WTC11 (cell line): ENCODE results near the gene SNAP25. TPM values are rescaled to one million over a fixed set of nuclear protein-coding genes. Genes with fewer than 3 reads are reported as not detected.

ENCODE experiments used
- ATAC-seq: fragments of 200-7000 bp; cut with Tn5 transposase; 2 replicates; pipeline ENCODE4 v1.10.0; 2021; ENCODE audit warnings: mild to moderate bottlenecking, moderate library complexity
- CTCF ChIA-PET: fragments of 300-600 bp; sonication (Branson Sonifier 250); formaldehyde crosslinking; loops from one replicate; lab custom pipeline; 2021; ENCODE audit warnings: antibody characterized with exemption; lab: Charles Lee
- POLR2A ChIA-PET: fragments of 350-600 bp; sonication (Branson Sonifier 250); formaldehyde crosslinking; loops from one replicate; lab custom pipeline; 2021; ENCODE audit warnings: antibody characterized with exemption; lab: Charles Lee
- DNase-seq: peaks from one replicate; pipeline ENCODE4 v3.0.0; 2021; ENCODE audit warnings: low spot score
- H3K27ac Mint-ChIP-seq: 2 replicates; pipeline ENCODE4 v1.8.0; 2021; ENCODE audit warnings: mixed read lengths
- H3K27me3 Mint-ChIP-seq: 2 replicates; pipeline ENCODE4 v1.8.0; 2021; ENCODE audit warnings: low read depth, mild to moderate bottlenecking, moderate library complexity, mixed read lengths
- H3K36me3 Mint-ChIP-seq: 2 replicates; pipeline ENCODE4 v1.8.0; 2021; ENCODE audit warnings: mixed read lengths
- H3K4me1 Mint-ChIP-seq: 2 replicates; pipeline ENCODE4 v1.8.0; 2022; ENCODE audit warnings: mixed read lengths
- H3K4me3 Mint-ChIP-seq: 2 replicates; pipeline ENCODE4 v1.8.0; 2021; ENCODE audit warnings: mild to moderate bottlenecking, moderate library complexity, mixed read lengths
- H3K9me3 Mint-ChIP-seq: 2 replicates; pipeline ENCODE4 v1.8.0; 2021; ENCODE audit warnings: mixed read lengths
- CREB1 ChIP-seq: sonication (generic); formaldehyde crosslinking; IDR thresholded peaks from 2 replicates; pipeline ENCODE4 v1.8.0; 2023; ENCODE audit warnings: mild to moderate bottlenecking, missing genetic modification reagents
- CTCF ChIP-seq: fragments of 200-600 bp; IDR thresholded peaks from 2 replicates; pipeline ENCODE4 v1.8.0; 2022; ENCODE audit warnings: antibody characterized with exemption
- ESRRA ChIP-seq: sonication (generic); formaldehyde crosslinking; IDR thresholded peaks from 2 replicates; pipeline ENCODE4 v1.8.1; 2022; ENCODE audit warnings: mild to moderate bottlenecking, missing genetic modification reagents, borderline replicate concordance
- FOXK1 ChIP-seq: sonication (generic); formaldehyde crosslinking; IDR thresholded peaks from 2 replicates; pipeline ENCODE4 v1.8.0; 2022; ENCODE audit warnings: mild to moderate bottlenecking, moderate library complexity, missing genetic modification reagents
- MYBL2 ChIP-seq: sonication (generic); formaldehyde crosslinking; IDR thresholded peaks from 2 replicates; pipeline ENCODE4 v1.8.1; 2023; ENCODE audit warnings: mild to moderate bottlenecking, moderate library complexity, missing genetic modification reagents
- NR1H2 ChIP-seq: sonication (generic); formaldehyde crosslinking; IDR thresholded peaks from 2 replicates; pipeline ENCODE4 v1.9.0; 2021; ENCODE audit warnings: mild to moderate bottlenecking, moderate library complexity, missing genetic modification reagents
- OVOL2 ChIP-seq: fragments of 250-450 bp; sonication (Bioruptor Pico); IDR thresholded peaks from 2 replicates; pipeline ENCODE4 v1.9.0; 2021; ENCODE audit warnings: mild to moderate bottlenecking, borderline replicate concordance
- TCF7 ChIP-seq: sonication (generic); formaldehyde crosslinking; IDR thresholded peaks from 2 replicates; pipeline ENCODE4 v1.8.0; 2022; ENCODE audit warnings: mild to moderate bottlenecking, low read depth, missing genetic modification reagents, moderate library complexity
- TP53 ChIP-seq: sonication (generic); formaldehyde crosslinking; IDR thresholded peaks from 2 replicates; pipeline ENCODE4 v1.8.1; 2023; ENCODE audit warnings: mild to moderate bottlenecking, missing genetic modification reagents
- ZNF121 ChIP-seq: sonication (generic); formaldehyde crosslinking; IDR thresholded peaks from 2 replicates; pipeline ENCODE4 v1.8.0; 2023; ENCODE audit warnings: missing genetic modification reagents
- ZNF263 ChIP-seq: sonication (generic); formaldehyde crosslinking; IDR thresholded peaks from 2 replicates; pipeline ENCODE4 v1.8.1; 2022; ENCODE audit warnings: low read depth, mild to moderate bottlenecking, moderate library complexity, missing genetic modification reagents
- ZNF281 ChIP-seq: sonication (generic); formaldehyde crosslinking; IDR thresholded peaks from 2 replicates; pipeline ENCODE4 v1.8.0; 2023; ENCODE audit warnings: mild to moderate bottlenecking, missing genetic modification reagents
- total RNA-seq: library from RNA; stranded (reverse); gene quantifications from 3 replicates; pipeline ENCODE4 v1.2.3, GENCODE V29; 2021
- TF ChIP-seq, protein P1 (sequence below): sonication (generic); formaldehyde crosslinking; IDR thresholded peaks from 2 replicates; pipeline ENCODE4 v1.8.0; 2022; ENCODE audit warnings: missing genetic modification reagents
- TF ChIP-seq, protein P2 (sequence below): sonication (generic); formaldehyde crosslinking; conservative IDR thresholded peaks from 2 replicates; pipeline ENCODE4 v1.8.1; 2022; ENCODE audit warnings: mild to moderate bottlenecking, missing genetic modification reagents
- TF ChIP-seq, protein P3 (sequence below): sonication (generic); formaldehyde crosslinking; IDR thresholded peaks from 2 replicates; pipeline ENCODE4 v1.8.0; 2022; ENCODE audit warnings: mild to moderate bottlenecking, missing genetic modification reagents
- TF ChIP-seq, protein P4 (sequence below): sonication (generic); formaldehyde crosslinking; IDR thresholded peaks from 2 replicates; pipeline ENCODE4 v1.8.1; 2023; ENCODE audit warnings: mild to moderate bottlenecking, missing genetic modification reagents, borderline replicate concordance

Gene SNAP25
- total RNA-seq, 1 experiment from 2014 or later, result 0.72 TPM

- ChIA-PET CTCF (no interaction called here), POLR2A (no interaction called here)
Observed at GRCh38 chr20:10277616-10278015, 59.0 kb downstream of the SNAP25 start.

DNA sequence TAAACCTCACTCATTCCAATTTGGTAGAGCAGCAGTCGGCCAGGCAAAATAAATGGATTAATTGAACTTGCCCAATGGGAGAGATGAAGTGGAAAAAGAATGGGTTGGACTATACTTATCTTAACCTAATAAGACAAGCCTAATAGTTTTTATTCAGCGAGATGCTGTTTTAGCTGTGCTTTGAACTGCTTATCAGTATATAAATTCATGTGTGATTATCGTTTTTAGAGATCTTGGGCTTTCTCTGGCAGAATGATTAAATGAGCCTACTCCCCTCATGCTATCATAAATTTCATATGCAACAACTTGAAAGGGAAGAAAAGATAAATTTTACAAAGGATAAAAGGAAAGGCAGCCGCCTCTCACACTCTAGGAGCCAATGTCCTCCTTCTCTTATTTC is 59.8 kb downstream of the SNAP25 start:
- peaks cover 51% of the 10 kb centered on the region for H3K4me1 Mint-ChIP-seq
- peaks cover 19% of the 10 kb centered on the region; the same call in 1 of the 2 replicates for H3K36me3 Mint-ChIP-seq
- ChIA-PET CTCF (no interaction called here), POLR2A (no interaction called here)
- peaks cover 10% of the 10 kb centered on the region for H3K9me3 Mint-ChIP-seq
- TF ChIP-seq FOXK1 (CRISPR knock-in tag), result no peak
- TF ChIP-seq, protein P1, sequence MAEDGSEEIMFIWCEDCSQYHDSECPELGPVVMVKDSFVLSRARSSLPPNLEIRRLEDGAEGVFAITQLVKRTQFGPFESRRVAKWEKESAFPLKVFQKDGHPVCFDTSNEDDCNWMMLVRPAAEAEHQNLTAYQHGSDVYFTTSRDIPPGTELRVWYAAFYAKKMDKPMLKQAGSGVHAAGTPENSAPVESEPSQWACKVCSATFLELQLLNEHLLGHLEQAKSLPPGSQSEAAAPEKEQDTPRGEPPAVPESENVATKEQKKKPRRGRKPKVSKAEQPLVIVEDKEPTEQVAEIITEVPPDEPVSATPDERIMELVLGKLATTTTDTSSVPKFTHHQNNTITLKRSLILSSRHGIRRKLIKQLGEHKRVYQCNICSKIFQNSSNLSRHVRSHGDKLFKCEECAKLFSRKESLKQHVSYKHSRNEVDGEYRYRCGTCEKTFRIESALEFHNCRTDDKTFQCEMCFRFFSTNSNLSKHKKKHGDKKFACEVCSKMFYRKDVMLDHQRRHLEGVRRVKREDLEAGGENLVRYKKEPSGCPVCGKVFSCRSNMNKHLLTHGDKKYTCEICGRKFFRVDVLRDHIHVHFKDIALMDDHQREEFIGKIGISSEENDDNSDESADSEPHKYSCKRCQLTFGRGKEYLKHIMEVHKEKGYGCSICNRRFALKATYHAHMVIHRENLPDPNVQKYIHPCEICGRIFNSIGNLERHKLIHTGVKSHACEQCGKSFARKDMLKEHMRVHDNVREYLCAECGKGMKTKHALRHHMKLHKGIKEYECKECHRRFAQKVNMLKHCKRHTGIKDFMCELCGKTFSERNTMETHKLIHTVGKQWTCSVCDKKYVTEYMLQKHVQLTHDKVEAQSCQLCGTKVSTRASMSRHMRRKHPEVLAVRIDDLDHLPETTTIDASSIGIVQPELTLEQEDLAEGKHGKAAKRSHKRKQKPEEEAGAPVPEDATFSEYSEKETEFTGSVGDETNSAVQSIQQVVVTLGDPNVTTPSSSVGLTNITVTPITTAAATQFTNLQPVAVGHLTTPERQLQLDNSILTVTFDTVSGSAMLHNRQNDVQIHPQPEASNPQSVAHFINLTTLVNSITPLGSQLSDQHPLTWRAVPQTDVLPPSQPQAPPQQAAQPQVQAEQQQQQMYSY (CRISPR knock-in tag), result no peak
- TF ChIP-seq, all 79 proteins: peak for 0
- Mint-ChIP-seq H3K27ac (no peak overlapping the region), H3K4me3 (no peak overlapping the region), H3K27me3 (peaks cover 5% of the 10 kb centered on the region; the same call in 1 of the 2 replicates)
- DNase-seq, result no peak
- ATAC-seq, result no peak

More at GRCh38 chr20:10277616-10278015, 59.0 kb downstream of the SNAP25 start:
- peaks cover 5% of the 10 kb centered on the region; the same call in 1 of the 2 replicates for H3K27me3 Mint-ChIP-seq
- DNase-seq, result no peak
- peaks cover 43% of the 10 kb centered on the region for H3K4me1 Mint-ChIP-seq
- H3K27ac Mint-ChIP-seq, result no peak overlapping the region
- TF ChIP-seq NR1H2 (CRISPR knock-in tag) (no peak), ZNF263 (CRISPR knock-in tag) (no peak), TP53 (CRISPR knock-in tag) (no peak), ZNF121 (CRISPR knock-in tag) (no peak), CREB1 (CRISPR knock-in tag) (no peak), ESRRA (CRISPR knock-in tag) (no peak)
- TF ChIP-seq, protein P2, sequence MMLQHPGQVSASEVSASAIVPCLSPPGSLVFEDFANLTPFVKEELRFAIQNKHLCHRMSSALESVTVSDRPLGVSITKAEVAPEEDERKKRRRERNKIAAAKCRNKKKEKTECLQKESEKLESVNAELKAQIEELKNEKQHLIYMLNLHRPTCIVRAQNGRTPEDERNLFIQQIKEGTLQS (CRISPR knock-in tag), result no peak
- TF ChIP-seq, protein P3, sequence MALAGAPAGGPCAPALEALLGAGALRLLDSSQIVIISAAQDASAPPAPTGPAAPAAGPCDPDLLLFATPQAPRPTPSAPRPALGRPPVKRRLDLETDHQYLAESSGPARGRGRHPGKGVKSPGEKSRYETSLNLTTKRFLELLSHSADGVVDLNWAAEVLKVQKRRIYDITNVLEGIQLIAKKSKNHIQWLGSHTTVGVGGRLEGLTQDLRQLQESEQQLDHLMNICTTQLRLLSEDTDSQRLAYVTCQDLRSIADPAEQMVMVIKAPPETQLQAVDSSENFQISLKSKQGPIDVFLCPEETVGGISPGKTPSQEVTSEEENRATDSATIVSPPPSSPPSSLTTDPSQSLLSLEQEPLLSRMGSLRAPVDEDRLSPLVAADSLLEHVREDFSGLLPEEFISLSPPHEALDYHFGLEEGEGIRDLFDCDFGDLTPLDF (CRISPR knock-in tag), result no peak
- no peak for ATAC-seq
- peaks cover 10% of the 10 kb centered on the region for H3K9me3 Mint-ChIP-seq
- peaks cover 19% of the 10 kb centered on the region; the same call in 1 of the 2 replicates for H3K36me3 Mint-ChIP-seq
- H3K4me3 Mint-ChIP-seq, result no peak overlapping the region

- CTCF ChIA-PET, result interaction anchor here (0.6 kb wide), 1 partner anchor 102 kb away, joined by 4 read pairs; no protein-coding TSS in a partner anchor
- DNase-seq (no peak), ATAC-seq (peak; percentile 65)
- POLR2A ChIA-PET, result interaction anchor here (0.7 kb wide), 1 partner anchor 247 kb away, joined by 3 read pairs; no protein-coding TSS in a partner anchor
- Mint-ChIP-seq H3K27me3 (peaks cover 5% of the 10 kb centered on the region; the same call in 1 of the 2 replicates), H3K36me3 (peaks cover 19% of the 10 kb centered on the region; the same call in 1 of the 2 replicates), H3K27ac (peak overlapping the region; percentile 51; the same call in 1 of the 2 replicates), H3K4me1 (peaks cover 51% of the 10 kb centered on the region), H3K4me3 (peak overlapping the region; percentile 1; the same call in 1 of the 2 replicates)
- TF ChIP-seq ZNF281 (CRISPR knock-in tag) (no peak), TCF7 (no peak), OVOL2 (no peak), MYBL2 (no peak), CTCF (no peak)
- TF ChIP-seq, protein P4, sequence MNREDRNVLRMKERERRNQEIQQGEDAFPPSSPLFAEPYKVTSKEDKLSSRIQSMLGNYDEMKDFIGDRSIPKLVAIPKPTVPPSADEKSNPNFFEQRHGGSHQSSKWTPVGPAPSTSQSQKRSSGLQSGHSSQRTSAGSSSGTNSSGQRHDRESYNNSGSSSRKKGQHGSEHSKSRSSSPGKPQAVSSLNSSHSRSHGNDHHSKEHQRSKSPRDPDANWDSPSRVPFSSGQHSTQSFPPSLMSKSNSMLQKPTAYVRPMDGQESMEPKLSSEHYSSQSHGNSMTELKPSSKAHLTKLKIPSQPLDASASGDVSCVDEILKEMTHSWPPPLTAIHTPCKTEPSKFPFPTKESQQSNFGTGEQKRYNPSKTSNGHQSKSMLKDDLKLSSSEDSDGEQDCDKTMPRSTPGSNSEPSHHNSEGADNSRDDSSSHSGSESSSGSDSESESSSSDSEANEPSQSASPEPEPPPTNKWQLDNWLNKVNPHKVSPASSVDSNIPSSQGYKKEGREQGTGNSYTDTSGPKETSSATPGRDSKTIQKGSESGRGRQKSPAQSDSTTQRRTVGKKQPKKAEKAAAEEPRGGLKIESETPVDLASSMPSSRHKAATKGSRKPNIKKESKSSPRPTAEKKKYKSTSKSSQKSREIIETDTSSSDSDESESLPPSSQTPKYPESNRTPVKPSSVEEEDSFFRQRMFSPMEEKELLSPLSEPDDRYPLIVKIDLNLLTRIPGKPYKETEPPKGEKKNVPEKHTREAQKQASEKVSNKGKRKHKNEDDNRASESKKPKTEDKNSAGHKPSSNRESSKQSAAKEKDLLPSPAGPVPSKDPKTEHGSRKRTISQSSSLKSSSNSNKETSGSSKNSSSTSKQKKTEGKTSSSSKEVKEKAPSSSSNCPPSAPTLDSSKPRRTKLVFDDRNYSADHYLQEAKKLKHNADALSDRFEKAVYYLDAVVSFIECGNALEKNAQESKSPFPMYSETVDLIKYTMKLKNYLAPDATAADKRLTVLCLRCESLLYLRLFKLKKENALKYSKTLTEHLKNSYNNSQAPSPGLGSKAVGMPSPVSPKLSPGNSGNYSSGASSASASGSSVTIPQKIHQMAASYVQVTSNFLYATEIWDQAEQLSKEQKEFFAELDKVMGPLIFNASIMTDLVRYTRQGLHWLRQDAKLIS, result no peak
- TF ChIP-seq, all 79 proteins: peak for 0
- H3K9me3 Mint-ChIP-seq, result peaks cover 10% of the 10 kb centered on the region
Observed at GRCh38 chr20:10280018-10280908, 61.6 kb downstream of the SNAP25 start.
